K562 (cell line): Measurements from ENCODE around the gene CEMIP. TPM values are rescaled to one million over a fixed set of nuclear protein-coding genes. Genes with fewer than 3 reads are reported as not detected.

Experiments
- ATAC-seq: fragments of 200-7000 bp; cut with Tn5 transposase; 3 replicates; pipeline ENCODE4 v1.9.1; 2020; ENCODE audit warnings: moderate library complexity
- BruUV-seq: library from RNA; stranded (reverse); fragments of 400-500 nt; replicated peaks from 2 replicates; lab custom pipeline; 2021; lab: Mats Ljungman, UMichigan
- CTCF ChIA-PET: fragments of 300-600 bp; formaldehyde crosslinking; extraction: SDS; loops from one replicate; lab custom pipeline; 2021; ENCODE audit warnings: low intra/inter-chr PET ratio; lab: Yijun Ruan, JAX
- POLR2A ChIA-PET: fragments of 300-600, 350-650 bp; sonication (Branson Sonifier 250); formaldehyde crosslinking; extraction: SDS; loops from one replicate; lab custom pipeline; 2021; ENCODE audit warnings: antibody characterized with exemption, inconsistent platforms; lab: Yijun Ruan, JAX
- DNase-seq, 4 experiments: peaks; one replicate each; pipeline versions ENCODE4 v3.0.0 to v3.0.0-alpha.2; 2011 to 2018; ENCODE audit warnings: low spot score in 3 of 4, mixed read lengths in 3 of 4; ENCODE audit errors: extremely low read depth in 1 of 4
- FAIRE-seq: peaks from 2 replicates; lab custom pipeline; 2011; peaks lifted over from hg19 to GRCh38; lab: Jason Lieb, UNC
- H2AFZ ChIP-seq: 2 replicates; pipeline ENCODE4 v1.6.0; 2011; ENCODE audit warnings: low read depth, low read length, control low read depth, inconsistent platforms
- H3K27ac ChIP-seq: fragments of 200-600 bp; 3 replicates; pipeline ENCODE4 v1.8.0; 2011; ENCODE audit warnings: low read depth, mild to moderate bottlenecking, control low read depth, inconsistent platforms, low read length, moderate library complexity, mixed read lengths; ENCODE audit errors: extremely low read depth
- H3K27me3 ChIP-seq, 2 experiments: fragments of 300-600 bp in 1 of 2; 2 replicates in 1 of 2; 3 replicates in 1 of 2; pipeline versions ENCODE4 v1.6.0 to v1.8.0; 2011; ENCODE audit warnings: inconsistent platforms in 2 of 2, low read length in 2 of 2, mild to moderate bottlenecking in 1 of 2, mixed read lengths in 1 of 2, moderate library complexity in 1 of 2; ENCODE audit not compliant: control insufficient read depth in 2 of 2, insufficient read depth in 2 of 2
- H3K36me3 ChIP-seq: fragments of 300-600 bp; 3 replicates; pipeline ENCODE4 v1.8.0; 2011; ENCODE audit warnings: mild to moderate bottlenecking, low read length, inconsistent platforms; ENCODE audit not compliant: control insufficient read depth, insufficient read depth
- H3K4me1 ChIP-seq, 2 experiments: fragments of 200-600 bp in 1 of 2; replicated peaks in 1 of 2; 2 replicates in 1 of 2; 3 replicates in 1 of 2; pipeline versions ENCODE4 v1.5.1 to v1.8.0; 2011; ENCODE audit warnings: inconsistent platforms in 2 of 2, low read length in 2 of 2, mild to moderate bottlenecking in 1 of 2, mixed read lengths in 1 of 2, moderate library complexity in 1 of 2; ENCODE audit not compliant: control insufficient read depth in 2 of 2, insufficient read depth in 2 of 2
- H3K4me2 ChIP-seq: 2 replicates; pipeline ENCODE4 v1.6.1; 2011; ENCODE audit warnings: low read length, control low read depth, inconsistent platforms, mixed read lengths; ENCODE audit not compliant: insufficient read depth
- H3K4me3 ChIP-seq: fragments of 200-600 bp; sonication (generic), shearing (Covaris generic); 2 replicates; pipeline ENCODE4 v1.5.1; 2016; ENCODE audit warnings: control low read depth, inconsistent platforms
- H3K79me2 ChIP-seq: fragments of 200-600 bp; 3 replicates; pipeline ENCODE4 v1.8.0; 2011; ENCODE audit warnings: low read length, inconsistent platforms; ENCODE audit not compliant: control insufficient read depth, insufficient read depth
- H3K9ac ChIP-seq, 2 experiments: 2 replicates each; pipeline versions ENCODE4 v1.6.0 to v1.6.1; 2011; ENCODE audit warnings: low read depth in 2 of 2, low read length in 2 of 2, control low read depth in 1 of 2, inconsistent platforms in 1 of 2, mild to moderate bottlenecking in 1 of 2, mixed read lengths in 1 of 2; ENCODE audit not compliant: insufficient read depth in 1 of 2
- H3K9me1 ChIP-seq: one replicate; pipeline ENCODE4 v1.6.0; 2011; ENCODE audit warnings: inconsistent platforms, mild to moderate bottlenecking, low read length, moderate library complexity; ENCODE audit not compliant: control insufficient read depth, insufficient read depth
- H3K9me3 ChIP-seq: replicated peaks from 2 replicates; pipeline ENCODE4 v1.5.1; 2011; ENCODE audit warnings: low read depth, low read length, inconsistent platforms; ENCODE audit not compliant: control insufficient read depth, insufficient read depth
- H4K20me1 ChIP-seq: replicated peaks from 2 replicates; pipeline ENCODE4 v1.6.1; 2011; ENCODE audit warnings: low read length, inconsistent platforms, mixed read lengths; ENCODE audit not compliant: control insufficient read depth, insufficient read depth
- CTBP1 ChIP-seq: fragments of 450-650 bp; IDR thresholded peaks from 2 replicates; pipeline ENCODE4 v1.6.1; 2016; ENCODE audit warnings: borderline replicate concordance
- DNMT1 ChIP-seq: fragments of 450-650 bp; IDR thresholded peaks from 2 replicates; pipeline ENCODE4 v1.6.1; 2016; ENCODE audit warnings: antibody characterized with exemption, mild to moderate bottlenecking
- ETV6 ChIP-seq, 3 experiments: fragments of 150-350 bp in 1 of 3; sonication (generic) in 1 of 3; formaldehyde crosslinking in 1 of 3; IDR thresholded peaks; 2 replicates each; pipeline versions ENCODE4 v1.6.1 to v1.8.0; 2014 to 2022; ENCODE audit warnings: borderline replicate concordance in 2 of 3, low read depth in 2 of 3, antibody characterized with exemption in 1 of 3, low read length in 1 of 3, mild to moderate bottlenecking in 1 of 3, missing genetic modification reagents in 1 of 3
- FUS ChIP-seq: fragments of 200-400 bp; formaldehyde crosslinking; optimal IDR thresholded peaks from 2 replicates; pipeline ENCODE3; 2017; ENCODE audit warnings: low read depth, low read length
- HIVEP1 ChIP-seq: fragments of 250-450 bp; sonication (Bioruptor Pico); IDR thresholded peaks from 2 replicates; pipeline ENCODE4 v1.4.0; 2020; ENCODE audit warnings: mild to moderate bottlenecking
- ILF3 ChIP-seq: fragments of 450-650 bp; IDR thresholded peaks from 2 replicates; pipeline ENCODE4 v1.6.1; 2018; ENCODE audit warnings: antibody characterized with exemption, mild to moderate bottlenecking, moderate library complexity, borderline replicate concordance
- KAT2B ChIP-seq: IDR thresholded peaks from one replicate; pipeline ENCODE4 v1.6.1; 2012; ENCODE audit warnings: low read depth, mild to moderate bottlenecking, control low read depth, inconsistent platforms, low read length, moderate library complexity
- SRSF1 ChIP-seq: fragments of 200-400 bp; formaldehyde crosslinking; IDR thresholded peaks from 2 replicates; pipeline ENCODE4 v1.6.1; 2017; ENCODE audit warnings: mild to moderate bottlenecking, low read depth, low read length, moderate library complexity
- TCF3 ChIP-seq: sonication (generic); formaldehyde crosslinking; IDR thresholded peaks from 2 replicates; pipeline ENCODE4 v1.4.0; 2020; ENCODE audit warnings: mild to moderate bottlenecking, missing genetic modification reagents
- ZKSCAN1 ChIP-seq: fragments of 150-350 bp; IDR thresholded peaks from 2 replicates; pipeline ENCODE4 v1.6.1; 2016; ENCODE audit warnings: low read depth, low read length
- ZNF197 ChIP-seq: fragments of 200-800 bp; sonication (Bioruptor generic); IDR thresholded peaks from 2 replicates; pipeline ENCODE4 v1.6.1; 2016; ENCODE audit warnings: low read depth, missing genetic modification characterization, missing compliant biosample characterization
- ZNF347 ChIP-seq: fragments of 450-650 bp; formaldehyde crosslinking; IDR thresholded peaks from 2 replicates; pipeline ENCODE4 v1.4.0; 2020; ENCODE audit warnings: low read depth, mild to moderate bottlenecking, moderate library complexity
- WGBS: fragments of 100-300 bp; shearing (Covaris generic); methylation state at CpG from one replicate; pipeline ENCODE4 v1.1.6; 2016; ENCODE audit warnings: low coverage, mixed read lengths; ENCODE audit not compliant: insufficient coverage; ENCODE audit errors: missing lambda C conversion rate; 5-methylcytosine and 5-hydroxymethylcytosine counted together
- in situ Hi-C: fragments of 300-500 bp; cut with MboI; formaldehyde crosslinking; loops from 4 replicates; pipeline ENCODE4 v1.15.0; 2018; ENCODE audit warnings: inconsistent platforms, mixed read lengths
- intact Hi-C: fragments of 100-400 bp; cut with micrococcal nuclease; formaldehyde crosslinking; loops from 2 replicates; pipeline ENCODE4 v1.14.2; 2022
- polyA plus RNA-seq, 8 experiments: library from polyadenylated mRNA; depleted of rRNA in 4 of 8; stranded (reverse) in 5 of 8; unstranded in 3 of 8; fragments of >200 nt; fragmentation: Nextera tagmentation in 2 of 8; fragmentation: Illumina TruSeq in 1 of 8; extraction: Ambion mirVana in 2 of 8; extraction: Trizol in 1 of 8; gene quantifications; 2 replicates each; pipeline versions ENCODE4 v1.2.1 to v1.2.3, GENCODE V29; 2011 to 2014; ENCODE audit warnings: inconsistent platforms in 1 of 8, missing spikeins in 1 of 8
- total RNA-seq, 7 experiments: library from RNA; depleted of rRNA in 6 of 7; stranded (reverse); fragments of >200 nt in 6 of 7; fragmentation: Illumina TruSeq in 2 of 7; extraction: Trizol in 2 of 7; gene quantifications; 2 replicates each; pipeline versions ENCODE4 v1.2.1 to v1.2.3, GENCODE V29; 2011 to 2021; ENCODE audit warnings: low replicate concordance in 1 of 7
- TF ChIP-seq, protein P1 (sequence below): fragments of 250-450 bp; sonication (Bioruptor Pico); IDR thresholded peaks from 2 replicates; pipeline ENCODE4 v1.5.0; 2021; ENCODE audit warnings: mild to moderate bottlenecking, borderline replicate concordance
- TF ChIP-seq, protein P2 (sequence below): fragments of 450-650 bp; IDR thresholded peaks from one replicate; pipeline ENCODE4 v1.6.1; 2018; ENCODE audit warnings: mild to moderate bottlenecking, moderate library complexity; ENCODE audit not compliant: partially characterized antibody
- TF ChIP-seq, protein P3 (sequence below): fragments of 450-650 bp; IDR thresholded peaks from 2 replicates; pipeline ENCODE4 v1.6.1; 2016; ENCODE audit warnings: low read depth, mild to moderate bottlenecking, moderate library complexity
- TF ChIP-seq, protein P4 (sequence below): fragments of 450-650 bp; conservative IDR thresholded peaks from 2 replicates; pipeline ENCODE4 v1.6.1; 2016; ENCODE audit warnings: missing genetic modification characterization, low read depth, mild to moderate bottlenecking, missing compliant biosample characterization, moderate library complexity

Gene CEMIP
- total and polyA plus RNA-seq, 9 of the 15 experiments (the other 6 are each of a cell fraction or from before 2014, with no cell fraction given) = 0.33 TPM; not detected in 8

DNA sequence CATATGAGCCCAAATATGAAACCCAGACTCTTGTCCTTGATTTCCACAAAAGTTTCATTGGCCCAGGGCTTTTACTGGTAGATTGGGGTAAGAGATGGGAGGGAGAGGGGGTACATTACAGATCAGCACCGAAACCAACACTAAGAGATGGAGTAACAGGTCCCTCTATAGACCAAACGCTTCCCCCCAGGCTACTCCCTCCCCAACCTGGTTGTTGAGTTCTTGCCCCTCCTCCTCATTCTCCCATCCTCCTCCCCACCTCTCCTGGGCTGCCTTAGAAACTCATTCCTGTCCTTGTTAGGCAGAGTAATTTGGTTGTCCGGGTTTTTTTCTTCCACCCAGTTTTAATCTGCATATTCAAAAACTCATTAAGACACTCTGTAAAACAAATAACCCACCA is 136.3 kb downstream of the CEMIP start (continued):
- TF ChIP-seq, protein P1, sequence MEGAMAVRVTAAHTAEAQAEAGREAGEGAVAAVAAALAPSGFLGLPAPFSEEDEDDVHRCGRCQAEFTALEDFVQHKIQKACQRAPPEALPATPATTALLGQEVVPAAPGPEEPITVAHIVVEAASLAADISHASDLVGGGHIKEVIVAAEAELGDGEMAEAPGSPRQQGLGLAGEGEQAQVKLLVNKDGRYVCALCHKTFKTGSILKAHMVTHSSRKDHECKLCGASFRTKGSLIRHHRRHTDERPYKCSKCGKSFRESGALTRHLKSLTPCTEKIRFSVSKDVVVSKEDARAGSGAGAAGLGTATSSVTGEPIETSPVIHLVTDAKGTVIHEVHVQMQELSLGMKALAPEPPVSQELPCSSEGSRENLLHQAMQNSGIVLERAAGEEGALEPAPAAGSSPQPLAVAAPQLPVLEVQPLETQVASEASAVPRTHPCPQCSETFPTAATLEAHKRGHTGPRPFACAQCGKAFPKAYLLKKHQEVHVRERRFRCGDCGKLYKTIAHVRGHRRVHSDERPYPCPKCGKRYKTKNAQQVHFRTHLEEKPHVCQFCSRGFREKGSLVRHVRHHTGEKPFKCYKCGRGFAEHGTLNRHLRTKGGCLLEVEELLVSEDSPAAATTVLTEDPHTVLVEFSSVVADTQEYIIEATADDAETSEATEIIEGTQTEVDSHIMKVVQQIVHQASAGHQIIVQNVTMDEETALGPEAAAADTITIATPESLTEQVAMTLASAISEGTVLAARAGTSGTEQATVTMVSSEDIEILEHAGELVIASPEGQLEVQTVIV (CRISPR knock-in tag) = no peak
- TF ChIP-seq ILF3 (no peak), KAT2B (no peak), CTBP1 (no peak), ZKSCAN1 (no peak), ZNF197 (no peak)
- TF ChIP-seq, all 486 proteins: peak for 3

DNA sequence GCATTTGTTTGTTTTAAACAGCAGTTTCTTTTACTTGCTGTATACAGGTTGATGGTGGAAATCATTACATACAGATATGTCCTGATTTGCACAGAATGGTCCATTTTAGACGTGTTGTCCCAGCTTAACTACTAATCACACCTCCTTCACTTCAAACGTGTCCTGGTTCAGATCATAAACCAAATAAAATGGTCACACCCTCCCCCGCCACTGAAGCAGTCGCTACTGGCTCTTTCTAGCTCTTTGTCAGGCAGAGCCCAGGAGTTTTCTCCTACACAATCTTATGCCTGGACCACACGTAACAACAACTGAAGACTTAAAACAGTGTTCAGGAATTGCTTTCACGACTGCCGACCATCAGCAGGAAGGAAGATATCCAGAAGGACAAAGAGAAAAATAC is 136.9 kb downstream of the CEMIP start:
- BruUV-seq = no TSS peak
- Histone ChIP-seq H3K36me3 (no peaks in the 10 kb centered on the region), H3K79me2 (no peaks in the 10 kb centered on the region), H3K4me1 (no peaks in the 10 kb centered on the region; a peak in 1 of 5 replicates), H3K27ac (no peak overlapping the region), H4K20me1 (no peaks in the 10 kb centered on the region; the same call in none of the 2 replicates), H3K27me3 (peaks cover 3 to 48% of the 10 kb centered on the region in 2 experiments), H3K9me1 (no peaks in the 10 kb centered on the region), H3K4me3 (no peak overlapping the region), H3K9ac (no peak overlapping the region), H3K4me2 (no peak overlapping the region), H3K9me3 (no peaks in the 10 kb centered on the region), H2AFZ (no peak overlapping the region)
- in situ Hi-C loops (no loop called here), intact Hi-C loops (no loop called here)
- CTCF ChIA-PET = no interaction called here
- ATAC-seq (no peak), FAIRE-seq (peak; percentile 6), DNase-seq (no peak)
- WGBS = 9% methylated on average over 7 of the region's 7 CpGs
- POLR2A ChIA-PET = interaction anchor here (0.7 kb wide), 1 partner anchor 671 kb away, joined by 3 read pairs; no protein-coding TSS in a partner anchor
- no peak for TF ChIP-seq ZNF347 (CRISPR knock-in tag)
- TF ChIP-seq, protein P2, sequence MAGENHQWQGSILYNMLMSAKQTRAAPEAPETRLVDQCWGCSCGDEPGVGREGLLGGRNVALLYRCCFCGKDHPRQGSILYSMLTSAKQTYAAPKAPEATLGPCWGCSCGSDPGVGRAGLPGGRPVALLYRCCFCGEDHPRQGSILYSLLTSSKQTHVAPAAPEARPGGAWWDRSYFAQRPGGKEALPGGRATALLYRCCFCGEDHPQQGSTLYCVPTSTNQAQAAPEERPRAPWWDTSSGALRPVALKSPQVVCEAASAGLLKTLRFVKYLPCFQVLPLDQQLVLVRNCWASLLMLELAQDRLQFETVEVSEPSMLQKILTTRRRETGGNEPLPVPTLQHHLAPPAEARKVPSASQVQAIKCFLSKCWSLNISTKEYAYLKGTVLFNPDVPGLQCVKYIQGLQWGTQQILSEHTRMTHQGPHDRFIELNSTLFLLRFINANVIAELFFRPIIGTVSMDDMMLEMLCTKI = no peak
- TF ChIP-seq HIVEP1 (CRISPR knock-in tag) = no peak
- TF ChIP-seq FUS = no peak
- TF ChIP-seq TCF3 (CRISPR knock-in tag) = no peak
- no peak for TF ChIP-seq DNMT1
- TF ChIP-seq, protein P3, sequence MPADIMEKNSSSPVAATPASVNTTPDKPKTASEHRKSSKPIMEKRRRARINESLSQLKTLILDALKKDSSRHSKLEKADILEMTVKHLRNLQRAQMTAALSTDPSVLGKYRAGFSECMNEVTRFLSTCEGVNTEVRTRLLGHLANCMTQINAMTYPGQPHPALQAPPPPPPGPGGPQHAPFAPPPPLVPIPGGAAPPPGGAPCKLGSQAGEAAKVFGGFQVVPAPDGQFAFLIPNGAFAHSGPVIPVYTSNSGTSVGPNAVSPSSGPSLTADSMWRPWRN = no peak
- TF ChIP-seq SRSF1 = no peak
- TF ChIP-seq, protein P4, sequence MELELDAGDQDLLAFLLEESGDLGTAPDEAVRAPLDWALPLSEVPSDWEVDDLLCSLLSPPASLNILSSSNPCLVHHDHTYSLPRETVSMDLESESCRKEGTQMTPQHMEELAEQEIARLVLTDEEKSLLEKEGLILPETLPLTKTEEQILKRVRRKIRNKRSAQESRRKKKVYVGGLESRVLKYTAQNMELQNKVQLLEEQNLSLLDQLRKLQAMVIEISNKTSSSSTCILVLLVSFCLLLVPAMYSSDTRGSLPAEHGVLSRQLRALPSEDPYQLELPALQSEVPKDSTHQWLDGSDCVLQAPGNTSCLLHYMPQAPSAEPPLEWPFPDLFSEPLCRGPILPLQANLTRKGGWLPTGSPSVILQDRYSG (tag) = no peak
- no peak for TF ChIP-seq ETV6 (IDR thresholded peaks at IDR 0.05; ENCODE audit: borderline replicate concordance in 1 of 2, low read depth in 2 of 2, low read length in 1 of 2)
- no peak for TF ChIP-seq ETV6 (CRISPR knock-in tag; IDR thresholded peaks at IDR 0.05; ENCODE audit: borderline replicate concordance)
